GM21367 (cell line): ENCODE data around the gene TTF1.
A peak's percentile ranks its signal among the peaks of the same experiment; 100 is the strongest.

Source experiments
- ATAC-seq: cut with Tn5 transposase; IDR thresholded peaks from one replicate; pipeline ENCODE4 v1.9.1; 2021; ENCODE audit not compliant: unreplicated experiment

Gene TTF1

DNA sequence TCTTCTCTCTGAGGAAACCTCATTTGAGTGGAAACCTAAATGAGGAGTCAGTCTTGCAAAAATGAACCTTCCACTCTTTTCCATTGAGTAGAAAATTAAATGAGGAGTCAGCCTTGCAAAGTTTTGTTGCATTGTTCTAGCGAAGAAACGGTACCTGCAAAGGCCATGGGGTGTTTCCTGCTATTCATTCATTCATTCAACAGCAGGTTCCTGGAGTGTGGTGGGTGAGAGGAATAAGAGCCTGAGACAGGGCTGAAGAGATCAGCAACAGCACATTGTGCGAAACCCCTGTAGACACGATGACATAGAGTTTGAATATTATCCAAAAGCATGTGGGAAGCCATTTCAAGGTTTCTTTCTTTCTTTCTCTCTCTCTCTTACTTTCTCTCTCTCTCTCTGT lies 37.2 kb downstream of the TTF1 start:
- no peak for ATAC-seq

DNA sequence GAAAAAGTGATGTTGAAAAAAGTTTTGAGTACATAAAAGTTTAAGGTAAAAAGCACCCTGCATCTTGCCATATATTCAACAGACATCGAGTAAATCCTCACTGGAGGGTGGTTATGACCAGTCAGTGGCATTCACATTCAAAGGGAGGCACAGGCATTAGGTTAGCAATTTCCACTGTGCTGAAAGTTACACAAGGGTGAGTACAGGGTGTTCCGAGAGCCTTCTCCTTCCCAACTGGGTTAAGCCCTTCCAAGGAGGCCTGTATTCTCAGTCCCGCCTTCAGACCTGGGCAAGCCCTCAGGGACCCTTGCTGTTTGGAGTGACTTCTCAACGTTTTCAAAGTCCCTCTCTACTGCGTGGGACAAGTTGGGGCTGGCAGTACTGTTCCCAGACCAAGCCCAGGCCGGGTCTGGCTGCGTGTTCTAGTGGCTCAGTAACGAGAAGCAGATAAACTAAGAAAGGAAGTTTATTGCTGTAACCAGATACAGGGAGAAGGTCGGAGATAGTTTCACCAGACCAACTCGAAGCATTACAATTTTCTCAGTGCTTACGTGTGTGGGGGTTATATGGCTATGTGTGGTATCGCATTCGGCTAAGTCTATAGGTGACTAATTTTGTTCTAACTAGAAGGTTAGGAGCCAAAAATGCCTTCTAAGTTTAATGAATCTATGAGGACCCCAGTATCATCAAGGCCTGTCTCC lies 38.9 kb downstream of the TTF1 start:
- ATAC-seq: no peak

DNA sequence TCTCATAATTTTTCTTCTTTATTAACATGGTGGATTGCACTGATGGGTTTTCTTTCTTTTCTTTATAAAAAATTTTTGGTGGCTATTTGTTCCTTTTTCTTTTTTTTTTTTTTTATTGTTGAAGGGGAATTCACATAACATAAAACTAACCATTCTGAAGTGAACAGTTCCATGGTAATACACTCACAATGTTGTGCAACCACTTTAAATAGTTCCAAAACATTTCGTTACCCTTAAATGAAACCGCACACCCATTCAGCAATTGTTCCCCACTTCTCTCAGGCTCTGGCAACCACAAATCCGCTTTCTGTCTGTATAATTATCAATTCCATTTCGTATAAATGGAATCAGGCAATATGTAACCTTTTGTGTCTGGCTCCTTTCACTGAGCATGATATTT lies 40.2 kb downstream of the TTF1 start:
- no peak for ATAC-seq

DNA sequence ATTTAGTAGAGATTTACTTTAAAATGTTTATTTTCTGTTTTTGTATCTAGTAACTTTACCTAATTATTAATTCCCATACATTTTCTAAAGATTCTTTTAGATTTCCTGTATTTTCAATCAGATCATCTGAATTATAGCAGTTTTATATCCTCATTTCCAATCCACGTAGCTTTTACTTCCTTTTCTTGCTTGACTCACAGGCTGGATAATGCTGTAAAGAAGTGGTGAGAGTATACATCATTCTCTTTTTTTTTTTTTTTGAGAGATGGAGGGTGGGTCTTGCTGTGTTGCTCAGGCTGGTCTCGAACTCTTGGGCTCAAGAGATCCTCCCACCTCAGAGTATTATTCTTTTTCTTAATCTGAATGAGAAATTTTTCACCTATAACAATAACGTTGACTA lies 40.7 kb downstream of the TTF1 start:
- ATAC-seq: no peak

DNA sequence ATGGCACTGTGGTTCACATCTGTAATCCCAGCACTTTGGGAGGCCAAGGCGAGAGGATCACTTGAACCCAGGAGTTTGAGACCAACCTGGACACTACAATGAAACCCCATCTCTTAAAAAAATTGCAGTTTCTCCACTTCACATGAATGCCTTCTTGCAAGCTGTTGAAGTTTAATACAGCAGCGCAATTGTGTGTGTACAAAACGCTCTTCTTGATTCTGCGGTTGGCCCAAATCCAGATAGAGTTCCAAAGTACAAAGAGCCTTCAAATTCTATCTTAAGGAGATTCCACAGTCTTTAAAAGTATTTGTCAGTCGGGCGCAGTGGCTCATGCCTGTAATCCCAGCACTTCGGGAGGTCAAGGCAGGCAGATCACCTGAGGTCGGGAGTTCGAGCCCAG lies 42.6 kb downstream of the TTF1 start:
- ATAC-seq: no peak

DNA sequence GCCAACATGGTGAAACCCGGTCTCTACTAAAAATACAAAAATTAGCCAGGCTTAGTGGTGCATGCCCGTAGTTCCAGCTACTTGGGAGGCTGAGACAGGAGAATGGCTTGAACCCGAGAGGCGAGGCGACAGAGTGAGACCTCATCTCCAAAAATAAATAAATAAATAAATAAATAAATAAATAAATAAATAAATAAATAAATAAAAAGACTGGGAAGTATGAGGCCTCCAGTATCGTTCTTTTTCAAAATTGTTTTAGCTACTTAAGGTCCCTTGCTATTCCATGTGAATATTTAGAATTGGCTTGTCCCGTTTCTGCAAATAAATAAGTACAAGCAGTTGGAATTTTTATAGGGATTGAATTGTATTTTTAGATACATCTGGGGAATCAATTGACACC lies 48.9 kb downstream of the TTF1 start:
- ATAC-seq: no peak

DNA sequence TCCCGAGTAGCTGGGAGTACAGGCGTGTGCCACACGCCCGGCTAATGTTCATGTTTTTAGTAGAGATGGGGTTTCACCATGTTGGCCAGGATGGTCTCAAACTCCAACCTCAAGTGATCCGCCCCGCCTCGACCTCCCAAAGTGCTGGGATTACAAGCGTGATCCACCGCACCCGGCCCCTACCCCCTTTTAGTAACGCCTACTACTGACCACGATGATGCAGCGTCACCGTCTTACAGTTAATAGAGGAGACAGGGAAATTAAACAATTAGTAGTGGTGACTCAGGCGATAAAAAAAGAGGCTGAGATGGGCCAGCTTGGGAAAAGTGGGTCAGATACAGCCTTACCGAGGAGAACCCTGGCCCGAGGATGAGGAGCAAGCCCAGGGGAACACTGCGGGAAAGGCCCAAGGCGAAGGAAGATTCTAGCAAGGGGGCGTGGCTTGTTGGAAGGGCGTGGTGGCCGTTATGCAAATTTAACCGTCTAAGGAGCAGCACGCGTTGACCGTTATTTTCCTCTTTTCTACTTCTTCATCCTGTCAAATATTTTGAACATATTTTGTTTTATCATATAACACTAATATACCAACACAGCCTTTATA lies 50.2 kb downstream of the TTF1 start:
- no peak for ATAC-seq

DNA sequence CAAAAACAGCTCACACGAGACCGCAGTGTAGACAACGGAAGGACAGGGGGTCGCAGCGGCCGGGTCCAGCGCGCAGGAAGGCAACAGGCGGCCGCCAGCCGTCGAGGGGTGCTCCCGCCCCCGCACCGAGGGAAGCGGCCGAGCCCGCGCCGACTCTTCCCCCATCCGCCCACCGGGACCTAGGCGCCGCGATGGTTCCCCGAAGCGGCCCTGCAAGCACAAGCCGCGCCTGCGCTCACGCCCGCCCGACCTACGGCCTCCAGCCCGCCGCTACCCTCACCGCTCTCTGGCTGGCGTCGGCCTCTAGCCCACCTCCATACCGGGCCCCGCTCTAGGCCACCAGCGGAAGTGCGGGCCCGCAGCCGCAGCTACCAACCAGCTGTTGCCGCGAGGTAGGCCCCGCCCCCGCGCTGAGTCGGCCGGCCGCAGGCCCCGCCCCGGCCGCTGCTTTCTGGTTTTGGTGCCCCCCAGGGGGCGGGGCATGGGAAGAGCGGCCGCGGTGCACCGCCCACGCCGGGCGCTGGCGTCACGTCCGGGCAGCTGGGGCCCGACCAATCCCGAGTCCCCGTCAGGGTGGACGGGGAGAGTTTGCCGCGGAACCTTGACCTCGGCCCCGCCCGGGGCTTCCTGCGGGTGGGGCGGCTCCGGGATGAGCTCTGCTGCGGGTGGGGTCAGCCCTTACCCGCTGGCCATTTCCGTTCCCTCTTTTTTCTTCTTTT lies 51.8 kb downstream of the TTF1 start, which contains the start of gene SETX:
TSS of gene SETX (minus strand) at position 350 of the 719 bp plus-strand sequence. CDS start 5,558 bp downstream, outside the sequence.
- peak; percentile 68 for ATAC-seq

DNA sequence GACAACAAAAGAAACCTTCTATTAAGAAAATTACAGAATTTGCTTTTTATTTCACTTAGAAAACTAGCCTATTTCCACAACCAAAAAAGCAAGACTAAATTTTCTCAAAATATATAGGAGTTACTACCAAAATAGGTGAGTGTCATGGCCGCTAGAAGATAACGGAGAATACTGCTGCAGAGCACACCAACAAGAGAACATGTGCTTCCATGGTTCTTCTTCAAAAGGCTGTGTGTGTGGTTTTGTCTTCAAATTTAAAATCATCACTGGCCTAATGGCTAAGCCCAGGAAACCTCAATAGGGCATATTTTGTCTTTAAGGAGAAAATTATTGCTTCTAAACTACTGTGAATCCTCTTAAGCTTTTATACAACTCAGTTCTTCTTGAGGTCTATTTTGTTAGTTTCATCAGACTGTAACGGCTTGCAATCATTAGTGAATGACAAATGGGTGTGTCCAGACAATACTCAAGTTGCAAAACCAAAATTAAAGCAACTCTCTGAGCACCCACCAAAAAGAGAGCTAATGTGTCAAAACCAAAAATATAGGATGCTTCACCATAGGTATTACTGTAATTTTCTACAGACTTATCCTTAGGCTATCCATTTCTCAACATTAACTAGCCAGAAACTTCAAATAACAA lies 55.1 kb downstream of the TTF1 start:
- ATAC-seq: no peak

DNA sequence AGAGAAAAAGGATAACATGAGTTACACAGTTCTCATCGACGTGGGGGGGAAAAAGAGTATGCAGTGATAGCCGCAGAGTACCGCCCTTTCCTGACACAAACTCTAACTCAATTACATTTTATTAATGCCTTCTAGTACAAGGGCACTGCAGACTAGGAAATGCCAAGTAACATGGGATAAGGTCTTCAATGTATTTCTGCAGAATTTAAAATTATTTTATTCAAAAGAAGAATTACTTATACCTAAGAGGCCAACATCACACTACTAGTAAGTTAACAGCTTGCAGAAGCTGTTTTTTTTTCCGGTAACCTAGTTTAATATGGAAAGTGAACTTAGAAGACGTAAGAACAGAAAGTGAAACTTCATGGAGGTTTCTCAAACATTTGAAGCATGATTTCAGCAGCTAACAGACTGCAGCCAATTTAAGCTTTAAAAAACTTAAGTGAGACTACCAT lies 55.8 kb downstream of the TTF1 start:
- ATAC-seq: no peak

DNA sequence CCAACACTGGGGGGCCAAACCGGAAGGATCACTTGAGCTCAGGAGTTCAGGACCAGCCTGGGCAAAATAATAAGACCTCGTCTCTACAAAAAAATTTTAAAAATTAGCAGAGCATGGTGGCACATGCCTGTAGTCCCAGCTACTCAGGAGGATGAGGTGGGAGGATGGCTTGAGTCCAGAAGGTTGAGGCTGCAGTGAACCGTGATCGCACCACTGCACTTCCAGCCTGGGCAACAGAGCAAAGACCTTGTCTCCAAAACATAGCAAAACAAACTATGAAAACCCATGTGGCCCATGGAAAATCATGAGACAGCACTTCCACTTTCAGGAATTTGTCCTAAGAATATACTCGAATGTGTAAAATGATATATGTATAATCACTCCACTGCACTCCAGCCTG lies 58.0 kb downstream of the TTF1 start:
- ATAC-seq: no peak

DNA sequence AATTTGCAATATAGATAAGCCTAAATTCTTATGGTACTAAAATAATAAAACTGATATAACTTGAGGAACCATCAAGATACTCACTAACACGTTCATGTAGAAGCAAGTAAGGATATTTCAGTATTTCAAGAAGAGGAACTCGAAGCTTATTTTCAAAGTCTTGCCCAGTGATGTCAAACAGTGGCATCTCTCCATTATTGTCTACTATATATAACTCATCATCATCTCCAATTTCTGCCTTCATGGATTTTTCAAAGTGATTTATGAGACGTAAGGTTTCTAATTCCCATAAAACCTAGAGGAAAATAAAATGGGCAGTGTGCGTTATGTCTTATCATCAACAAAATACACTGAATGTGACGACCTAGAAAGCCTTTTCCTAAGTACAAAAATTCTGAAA lies 60.5 kb downstream of the TTF1 start:
- ATAC-seq: no peak

DNA sequence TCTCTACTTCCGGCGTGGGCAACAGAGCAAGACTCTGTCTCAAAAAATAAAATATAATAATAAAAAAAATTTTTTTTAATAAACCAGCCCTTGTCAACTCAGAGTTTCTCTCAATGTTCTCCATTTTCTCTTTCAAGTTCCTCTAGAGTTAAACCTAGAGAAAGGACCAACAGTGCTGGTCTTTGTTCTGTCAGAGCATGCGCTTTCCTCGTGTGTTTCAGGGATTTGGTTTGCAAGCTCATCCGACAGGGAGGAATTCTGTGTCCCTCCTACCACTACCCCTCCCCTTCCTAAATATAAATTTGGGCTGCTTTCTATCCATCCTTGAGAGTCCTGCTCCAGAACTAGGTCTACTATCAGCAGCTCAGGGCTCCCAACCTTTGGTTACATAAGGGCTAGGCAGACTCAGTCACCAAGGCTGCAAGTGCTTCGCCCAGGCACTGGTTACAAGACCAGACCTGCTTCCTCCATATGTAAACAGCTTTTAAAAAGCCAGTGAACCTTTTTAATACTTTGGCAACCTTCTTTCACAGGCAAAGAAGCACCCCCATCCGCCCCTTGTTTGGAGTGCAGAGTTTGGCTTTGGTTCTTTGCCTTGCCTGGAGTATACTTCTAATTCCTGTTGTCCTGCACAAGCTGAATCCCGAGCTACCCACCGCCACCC lies 65.3 kb downstream of the TTF1 start:
- no peak for ATAC-seq

DNA sequence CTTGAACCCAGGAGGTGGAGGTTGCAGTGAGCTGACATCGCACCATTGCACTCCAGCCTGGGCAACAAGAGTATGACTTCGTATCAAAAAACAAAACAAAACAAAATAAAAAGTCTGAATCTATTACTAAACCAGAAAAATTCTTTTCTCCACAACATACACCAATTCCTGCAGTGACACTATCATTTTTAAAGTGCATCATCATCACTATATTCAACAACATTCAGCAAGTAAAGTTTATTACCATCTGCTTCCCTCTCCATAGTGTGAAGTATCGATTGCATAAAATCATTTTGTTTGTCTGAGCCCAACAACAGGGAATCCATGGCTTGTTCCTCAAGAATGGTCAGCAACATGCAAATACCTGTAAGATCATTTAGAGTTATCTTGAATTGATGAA lies 72.3 kb downstream of the TTF1 start:
- ATAC-seq: no peak

DNA sequence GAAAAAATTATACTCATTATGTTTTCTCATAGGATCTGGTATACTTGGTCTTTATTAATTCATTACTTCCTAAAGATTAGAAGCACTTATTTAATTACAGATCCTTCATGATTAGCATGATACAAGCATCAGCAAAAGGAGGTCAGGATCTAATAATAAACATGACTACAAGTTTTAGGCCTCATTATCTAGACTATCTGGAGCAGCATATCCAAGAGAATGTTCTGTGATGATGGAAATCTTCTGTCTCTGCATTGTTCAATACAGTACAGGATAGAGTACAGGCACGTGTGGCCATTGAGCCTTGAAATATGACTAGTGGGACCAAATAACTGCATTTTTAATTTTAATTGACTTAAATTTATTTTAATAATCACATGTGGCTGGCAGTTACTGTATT lies 73.1 kb downstream of the TTF1 start:
- ATAC-seq: no peak

DNA sequence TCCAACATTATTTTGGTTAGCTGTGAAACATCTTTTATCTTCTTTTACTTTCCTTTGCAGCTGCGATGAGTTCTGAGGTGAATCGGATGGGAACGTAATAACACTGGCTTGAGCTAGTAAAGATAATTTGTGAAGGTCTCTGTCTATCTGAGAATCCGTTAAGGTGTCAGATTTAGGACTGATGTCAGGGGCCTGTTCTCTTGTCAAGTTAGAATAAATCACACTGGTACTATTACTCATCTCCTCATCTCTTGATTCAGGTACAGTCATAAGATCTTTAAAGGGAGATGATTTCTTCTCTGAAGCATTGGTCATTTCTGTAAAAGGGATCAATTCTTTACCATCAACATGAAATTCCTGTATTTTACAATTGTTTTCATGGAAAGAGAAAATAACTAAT lies 78.1 kb downstream of the TTF1 start:
- no peak for ATAC-seq

DNA sequence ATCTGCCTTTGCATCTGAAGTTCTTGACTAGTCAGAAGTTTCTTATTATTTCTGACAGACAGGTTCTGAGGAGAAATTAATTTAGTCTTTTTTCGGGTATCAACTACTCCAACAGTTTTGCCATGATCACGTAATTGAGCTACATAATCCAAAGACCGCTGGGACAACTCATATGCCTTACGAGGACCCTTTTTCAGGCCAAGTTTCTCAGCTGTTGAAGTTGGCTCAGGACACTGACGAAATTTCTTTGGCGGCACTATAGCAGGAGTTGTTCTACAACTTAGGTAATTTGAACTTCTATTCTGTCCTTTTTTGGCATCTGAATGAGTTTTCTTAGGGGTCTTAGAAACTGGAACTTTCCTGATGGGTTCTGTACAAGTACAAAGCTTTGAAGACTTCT lies 79.1 kb downstream of the TTF1 start:
- no peak for ATAC-seq
